Measurements from ENCODE around the gene C5orf15.
"Not testable (repeated sequence)": the region's sequence is repeated elsewhere in the genome, so short reads cannot be mapped to it uniquely, and the experiment has no call there.

The C5orf15 gene

GRCh38 chr5:133935991-133936650, 32.3 kb downstream of the C5orf15 start:
- DNase-seq: not testable (repeated sequence)

- no peak for DNase-seq
Measured at GRCh38 chr5:133935667-133935940, 32.8 kb downstream of the C5orf15 start.

- no peak for DNase-seq
Measured at GRCh38 chr5:133934822-133935666, 33.4 kb downstream of the C5orf15 start.

GRCh38 chr5:133934311-133934710, 34.1 kb downstream of the C5orf15 start:
- DNase-seq: no peak

GRCh38 chr5:133933670-133934295, 34.6 kb downstream of the C5orf15 start:
- DNase-seq: no peak

GRCh38 chr5:133933169-133933509, 35.3 kb downstream of the C5orf15 start:
- no peak for DNase-seq

- peak; percentile 29 to 68 for DNase-seq
Measured at GRCh38 chr5:133932441-133933168, 35.8 kb downstream of the C5orf15 start.

GRCh38 chr5:133931546-133931945, 36.9 kb downstream of the C5orf15 start:
- no peak for DNase-seq

- peak; percentile 33 to 43 for DNase-seq
Measured at GRCh38 chr5:133930813-133931090, 37.7 kb downstream of the C5orf15 start.

GRCh38 chr5:133930061-133930812, 38.2 kb downstream of the C5orf15 start:
- peak; percentile 86 to 87 for DNase-seq

- DNase-seq: no peak
Measured at GRCh38 chr5:133928587-133929393, 39.6 kb downstream of the C5orf15 start.

GRCh38 chr5:133927300-133928180, 40.9 kb downstream of the C5orf15 start:
- no peak for DNase-seq

GRCh38 chr5:133926489-133927299, 41.7 kb downstream of the C5orf15 start:
- no peak for DNase-seq

- no peak for DNase-seq
Measured at GRCh38 chr5:133925866-133926488, 42.4 kb downstream of the C5orf15 start.

- no peak for DNase-seq
Measured at GRCh38 chr5:133925269-133925668, 43.2 kb downstream of the C5orf15 start.

- no peak for DNase-seq
Measured at GRCh38 chr5:133924221-133924920, 44.1 kb downstream of the C5orf15 start.

- DNase-seq: no peak
Measured at GRCh38 chr5:133921979-133922378, 46.4 kb downstream of the C5orf15 start.

- DNase-seq: no peak
Measured at GRCh38 chr5:133921069-133921468, 47.4 kb downstream of the C5orf15 start.
